Fibroblast of mammary gland (primary cell): ENCODE data around the gene ACSL1.
A peak's percentile ranks its signal among the peaks of the same experiment; 100 is the strongest.

ENCODE experiments used
- DNase-seq: peaks from one replicate; pipeline ENCODE4 v3.0.0-alpha.2; 2010; ENCODE audit warnings: low read depth
- H3K4me3 ChIP-seq: 2 replicates; pipeline ENCODE4 v1.5.1; 2011; ENCODE audit warnings: low read depth, mild to moderate bottlenecking, low read length, moderate library complexity; ENCODE audit not compliant: control insufficient read depth
- TF ChIP-seq, protein P1 (sequence below): conservative IDR thresholded peaks from 2 replicates; pipeline ENCODE4 v1.5.1; 2011; ENCODE audit warnings: low read depth, low read length, inconsistent platforms; ENCODE audit not compliant: control insufficient read depth, insufficient read depth

ACSL1 gene

DNA sequence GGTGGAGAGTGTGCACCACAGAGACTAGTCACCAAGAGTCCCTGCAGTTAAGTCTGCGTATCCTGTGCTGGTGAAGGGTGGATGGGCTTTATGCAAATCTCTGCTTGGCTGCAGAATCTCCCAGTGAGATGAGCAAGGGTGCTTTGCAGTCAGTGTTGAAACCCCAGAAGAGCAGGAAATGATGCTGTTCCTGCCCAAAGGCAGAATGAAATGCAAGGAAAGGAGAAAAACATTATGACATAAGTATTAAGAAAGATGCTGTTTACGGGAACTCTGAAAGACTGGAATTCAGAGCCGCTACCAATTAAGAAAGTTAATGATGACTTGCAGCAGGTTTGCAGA is 25.4 kb upstream of the ACSL1 start:
- TF ChIP-seq, protein P1, sequence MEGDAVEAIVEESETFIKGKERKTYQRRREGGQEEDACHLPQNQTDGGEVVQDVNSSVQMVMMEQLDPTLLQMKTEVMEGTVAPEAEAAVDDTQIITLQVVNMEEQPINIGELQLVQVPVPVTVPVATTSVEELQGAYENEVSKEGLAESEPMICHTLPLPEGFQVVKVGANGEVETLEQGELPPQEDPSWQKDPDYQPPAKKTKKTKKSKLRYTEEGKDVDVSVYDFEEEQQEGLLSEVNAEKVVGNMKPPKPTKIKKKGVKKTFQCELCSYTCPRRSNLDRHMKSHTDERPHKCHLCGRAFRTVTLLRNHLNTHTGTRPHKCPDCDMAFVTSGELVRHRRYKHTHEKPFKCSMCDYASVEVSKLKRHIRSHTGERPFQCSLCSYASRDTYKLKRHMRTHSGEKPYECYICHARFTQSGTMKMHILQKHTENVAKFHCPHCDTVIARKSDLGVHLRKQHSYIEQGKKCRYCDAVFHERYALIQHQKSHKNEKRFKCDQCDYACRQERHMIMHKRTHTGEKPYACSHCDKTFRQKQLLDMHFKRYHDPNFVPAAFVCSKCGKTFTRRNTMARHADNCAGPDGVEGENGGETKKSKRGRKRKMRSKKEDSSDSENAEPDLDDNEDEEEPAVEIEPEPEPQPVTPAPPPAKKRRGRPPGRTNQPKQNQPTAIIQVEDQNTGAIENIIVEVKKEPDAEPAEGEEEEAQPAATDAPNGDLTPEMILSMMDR: no peak
- no peak overlapping the region for H3K4me3 ChIP-seq
- DNase-seq: peak; percentile 21

DNA sequence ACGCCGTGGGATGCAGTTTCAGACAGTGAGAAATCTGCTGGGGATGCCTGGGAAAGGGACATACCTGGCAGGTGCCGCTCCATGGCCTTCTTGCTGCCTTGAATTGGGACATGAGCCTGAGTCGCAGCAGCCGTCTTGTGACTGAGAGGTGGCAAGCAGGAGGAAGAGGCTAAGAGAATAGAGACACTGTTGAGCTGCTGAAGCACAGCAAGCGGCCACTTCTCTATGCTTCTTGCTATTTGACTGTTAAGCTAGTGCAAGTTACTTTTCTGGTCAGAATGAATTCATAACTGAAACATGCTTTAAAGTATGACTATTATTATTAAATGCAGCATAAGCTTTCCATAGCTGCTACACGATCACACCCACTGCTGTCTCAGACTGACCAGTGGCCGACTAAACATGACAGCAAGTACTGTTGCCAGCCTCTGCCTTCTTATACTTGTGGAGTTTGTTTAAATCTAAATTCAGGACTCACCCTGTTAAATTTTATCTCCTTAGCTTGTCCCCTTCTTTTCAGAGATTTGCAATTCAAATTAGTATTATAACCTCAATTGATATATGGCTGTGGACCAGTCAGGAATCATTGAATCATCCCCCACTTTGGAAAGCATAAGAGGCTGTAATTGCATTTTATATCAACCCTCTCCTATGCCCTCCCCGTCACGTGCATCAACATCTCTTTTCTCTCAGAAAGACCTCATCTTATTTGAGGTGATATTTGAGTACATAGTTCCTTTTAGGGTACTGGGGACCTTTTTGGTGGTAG is 24.8 kb upstream of the ACSL1 start:
- TF ChIP-seq, protein P1: no peak
- DNase-seq: no peak
- no peak overlapping the region for H3K4me3 ChIP-seq

DNA sequence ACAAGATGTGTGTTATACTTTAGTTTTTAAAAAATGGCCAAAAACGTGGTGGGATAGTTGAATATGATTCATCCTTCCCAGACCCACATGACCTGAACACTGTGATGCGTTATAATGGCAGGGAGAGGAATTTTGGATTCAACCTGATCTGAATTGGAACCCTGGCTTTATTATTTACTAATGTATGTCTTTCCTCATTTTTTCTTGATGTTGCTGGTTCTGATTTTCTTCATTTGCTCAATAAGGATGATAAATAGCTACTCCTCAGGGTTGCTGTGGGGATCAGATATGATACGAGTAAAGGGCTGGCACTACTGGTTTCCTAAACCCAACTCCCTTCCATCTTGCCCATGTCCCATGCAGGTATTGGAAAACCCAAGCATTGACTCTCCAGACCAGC is 24.2 kb upstream of the ACSL1 start:
- DNase-seq: no peak
- H3K4me3 ChIP-seq: no peak overlapping the region
- TF ChIP-seq, protein P1: no peak

DNA sequence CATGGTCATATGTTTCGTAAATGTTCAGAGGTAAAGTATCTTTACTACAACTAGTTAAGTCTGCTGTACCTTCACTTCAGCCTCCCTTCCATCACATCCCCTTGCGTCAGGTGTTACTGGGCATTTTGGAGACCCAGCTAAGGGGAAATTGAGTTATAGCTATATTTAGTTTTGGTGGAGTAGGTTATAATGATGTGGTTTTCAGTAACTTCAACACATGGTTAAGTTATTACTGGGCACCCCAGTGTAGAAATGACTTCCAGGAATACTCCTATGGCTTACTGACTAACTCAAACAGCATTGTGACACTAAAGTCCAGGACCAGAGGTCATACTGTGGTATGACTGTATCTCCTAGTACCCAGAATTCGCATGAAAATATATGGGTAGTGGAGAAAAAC is 23.4 kb upstream of the ACSL1 start:
- DNase-seq: peak; percentile 16
- TF ChIP-seq, protein P1: no peak
- no peak overlapping the region for H3K4me3 ChIP-seq

DNA sequence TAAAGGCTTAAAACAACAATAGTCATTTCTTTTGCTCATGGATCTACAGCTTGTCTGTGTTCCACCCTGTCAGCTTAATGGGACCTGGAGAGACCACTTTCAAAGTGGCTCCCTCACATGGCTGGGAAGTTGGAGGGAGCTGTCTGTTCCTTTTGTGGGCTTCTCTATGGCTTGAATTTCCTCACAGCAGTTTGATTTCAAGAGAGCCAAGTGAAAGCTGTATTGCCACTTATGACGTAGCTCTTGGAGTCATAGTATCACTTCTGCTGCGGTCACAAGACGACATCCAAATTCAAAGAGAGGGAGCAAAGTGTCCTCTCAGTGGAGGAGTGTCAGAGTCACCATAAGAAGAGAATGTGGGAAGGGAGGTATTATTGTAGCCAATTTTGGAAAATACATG is 22.7 kb upstream of the ACSL1 start:
- H3K4me3 ChIP-seq: no peak overlapping the region
- TF ChIP-seq, protein P1: no peak
- no peak for DNase-seq

DNA sequence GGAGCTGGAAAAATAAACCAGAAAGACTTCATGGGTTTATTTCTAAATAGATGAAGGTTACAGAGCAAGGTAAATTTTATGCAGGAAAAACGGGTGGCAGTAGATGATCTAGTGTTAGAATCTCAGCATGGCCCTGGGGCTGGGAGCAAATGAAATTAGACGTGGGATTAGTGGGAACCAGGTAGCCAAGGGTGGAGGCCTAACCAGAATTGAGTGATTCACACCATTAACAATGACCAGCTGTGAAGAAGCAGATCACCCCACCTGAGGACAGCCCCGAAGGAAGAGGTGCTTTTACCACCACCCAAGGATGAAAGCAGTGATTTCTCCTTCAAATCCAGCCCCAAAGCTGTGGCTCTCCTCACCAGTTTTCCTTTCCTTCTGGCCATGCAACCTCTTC is 20.8 kb upstream of the ACSL1 start:
- no peak overlapping the region for H3K4me3 ChIP-seq
- TF ChIP-seq, protein P1: no peak
- no peak for DNase-seq
